ENCODE data around the gene ATP11B. TPM values are rescaled to one million over a fixed set of nuclear protein-coding genes. Genes with fewer than 3 reads are reported as not detected.
A peak's percentile ranks its signal among the peaks of the same experiment; 100 is the strongest.

ATP11B gene
- total RNA-seq, 1 experiment from 2014 or later: 70.1 TPM

- H3K27me3 ChIP-seq (replicated peaks; ENCODE audit: insufficient read depth, low read depth, low read length, poor library complexity): no peaks in the 10 kb centered on the region
- ChIA-PET POLR2A (ENCODE audit: low non-redundant PET) (no interaction called here), CTCF (no interaction called here)
- no TSS peak for BruUV-seq (replicated peaks)
- peaks cover 8% of the 10 kb centered on the region for H3K4me1 ChIP-seq (ENCODE audit: insufficient read depth, low read length, poor library complexity, severe bottlenecking)
- peak overlapping the region; percentile 47 for H3K27ac ChIP-seq (ENCODE audit: low read depth, low read length, poor library complexity, severe bottlenecking)
- DNase-seq (ENCODE audit: low spot score): no peak
- no peak overlapping the region for H3K4me3 ChIP-seq (ENCODE audit: low read depth, low read length, poor library complexity, severe bottlenecking)
- no peaks in the 10 kb centered on the region for H3K9me3 ChIP-seq (ENCODE audit: low read depth, low read length, poor library complexity, severe bottlenecking)
- H3K36me3 ChIP-seq (ENCODE audit: insufficient read depth, low read length, poor library complexity, severe bottlenecking): no peaks in the 10 kb centered on the region
- TF ChIP-seq, protein P1, sequence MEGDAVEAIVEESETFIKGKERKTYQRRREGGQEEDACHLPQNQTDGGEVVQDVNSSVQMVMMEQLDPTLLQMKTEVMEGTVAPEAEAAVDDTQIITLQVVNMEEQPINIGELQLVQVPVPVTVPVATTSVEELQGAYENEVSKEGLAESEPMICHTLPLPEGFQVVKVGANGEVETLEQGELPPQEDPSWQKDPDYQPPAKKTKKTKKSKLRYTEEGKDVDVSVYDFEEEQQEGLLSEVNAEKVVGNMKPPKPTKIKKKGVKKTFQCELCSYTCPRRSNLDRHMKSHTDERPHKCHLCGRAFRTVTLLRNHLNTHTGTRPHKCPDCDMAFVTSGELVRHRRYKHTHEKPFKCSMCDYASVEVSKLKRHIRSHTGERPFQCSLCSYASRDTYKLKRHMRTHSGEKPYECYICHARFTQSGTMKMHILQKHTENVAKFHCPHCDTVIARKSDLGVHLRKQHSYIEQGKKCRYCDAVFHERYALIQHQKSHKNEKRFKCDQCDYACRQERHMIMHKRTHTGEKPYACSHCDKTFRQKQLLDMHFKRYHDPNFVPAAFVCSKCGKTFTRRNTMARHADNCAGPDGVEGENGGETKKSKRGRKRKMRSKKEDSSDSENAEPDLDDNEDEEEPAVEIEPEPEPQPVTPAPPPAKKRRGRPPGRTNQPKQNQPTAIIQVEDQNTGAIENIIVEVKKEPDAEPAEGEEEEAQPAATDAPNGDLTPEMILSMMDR (conservative IDR thresholded peaks at IDR 0.05; ENCODE audit: low read depth, low read length): no peak
- no peak for TF ChIP-seq EZH2 (IDR thresholded peaks at IDR 0.05; ENCODE audit: borderline replicate concordance, low read depth, low read length, poor library complexity, severe bottlenecking)
- intact Hi-C loops (cut with micrococcal nuclease; ENCODE audit: unreplicated experiment): no loop called here
Observed at GRCh38 chr3:182921665-182922355, 128.5 kb downstream of the ATP11B start.

DNA sequence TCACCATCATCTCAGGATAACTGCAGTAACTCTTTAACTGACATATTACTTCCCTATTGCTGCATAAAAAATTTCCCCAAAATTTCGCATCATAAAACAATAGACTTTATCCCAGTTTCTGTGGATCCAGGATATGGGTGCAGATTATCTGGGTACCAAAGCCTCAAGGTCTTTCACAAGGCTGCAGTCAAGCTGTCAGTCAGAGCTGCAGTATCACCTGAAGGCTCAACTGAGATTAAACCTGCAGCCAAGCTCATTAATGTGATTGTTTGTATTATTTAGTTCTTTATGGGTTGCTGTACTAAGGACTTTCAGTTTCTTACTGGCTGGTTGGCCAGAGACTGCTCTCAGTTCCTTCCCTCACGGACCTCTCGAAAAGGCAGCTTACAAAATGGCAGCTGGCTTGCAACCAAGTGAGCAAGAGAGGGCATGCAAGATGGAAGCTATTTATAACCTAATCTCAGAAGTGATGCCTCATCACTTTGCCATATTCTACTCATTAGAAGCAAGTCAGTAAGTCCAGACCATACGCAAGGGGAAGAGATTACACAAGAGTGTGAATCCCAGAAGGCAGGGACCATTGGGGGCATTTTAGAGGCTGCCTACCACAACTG lies 132.1 kb downstream of the ATP11B start:
- Histone ChIP-seq H3K4me1 (ENCODE audit: insufficient read depth, low read length, poor library complexity, severe bottlenecking) (peaks cover 4% of the 10 kb centered on the region), H3K27ac (ENCODE audit: low read depth, low read length, poor library complexity, severe bottlenecking) (no peak overlapping the region), H3K9me3 (ENCODE audit: low read depth, low read length, poor library complexity, severe bottlenecking) (no peaks in the 10 kb centered on the region), H3K4me3 (ENCODE audit: low read depth, low read length, poor library complexity, severe bottlenecking) (no peak overlapping the region), H3K36me3 (ENCODE audit: insufficient read depth, low read length, poor library complexity, severe bottlenecking) (no peaks in the 10 kb centered on the region), H3K27me3 (replicated peaks; ENCODE audit: insufficient read depth, low read depth, low read length, poor library complexity) (no peaks in the 10 kb centered on the region)
- CTCF ChIA-PET: no interaction called here
- TF ChIP-seq EZH2 (IDR thresholded peaks at IDR 0.05; ENCODE audit: borderline replicate concordance, low read depth, low read length, poor library complexity, severe bottlenecking): no peak
- TF ChIP-seq, protein P1 (conservative IDR thresholded peaks at IDR 0.05; ENCODE audit: low read depth, low read length): no peak
- DNase-seq (ENCODE audit: low spot score): no peak
- POLR2A ChIA-PET (ENCODE audit: low non-redundant PET): no interaction called here
- no TSS peak for BruUV-seq (replicated peaks)
- intact Hi-C loops (cut with micrococcal nuclease; ENCODE audit: unreplicated experiment): no loop called here

- CTCF ChIA-PET: interaction anchor here (0.6 kb wide), 1 partner anchor 215 kb away, joined by 7 read pairs; no protein-coding TSS in a partner anchor
- no peak overlapping the region for H3K4me3 ChIP-seq (ENCODE audit: low read depth, low read length, poor library complexity, severe bottlenecking)
- no peaks in the 10 kb centered on the region for H3K36me3 ChIP-seq (ENCODE audit: insufficient read depth, low read length, poor library complexity, severe bottlenecking)
- H3K27me3 ChIP-seq (replicated peaks; ENCODE audit: insufficient read depth, low read depth, low read length, poor library complexity): no peaks in the 10 kb centered on the region
- POLR2A ChIA-PET (ENCODE audit: low non-redundant PET): no interaction called here
- BruUV-seq (replicated peaks): no TSS peak
- no peaks in the 10 kb centered on the region for H3K4me1 ChIP-seq (ENCODE audit: insufficient read depth, low read length, poor library complexity, severe bottlenecking)
- TF ChIP-seq, protein P1 (conservative IDR thresholded peaks at IDR 0.05; ENCODE audit: low read depth, low read length): no peak
- no peaks in the 10 kb centered on the region for H3K9me3 ChIP-seq (ENCODE audit: low read depth, low read length, poor library complexity, severe bottlenecking)
- intact Hi-C loops (cut with micrococcal nuclease; ENCODE audit: unreplicated experiment): no loop called here
- no peak overlapping the region for H3K27ac ChIP-seq (ENCODE audit: low read depth, low read length, poor library complexity, severe bottlenecking)
- DNase-seq (ENCODE audit: low spot score): no peak
Observed at GRCh38 chr3:182925944-182926337, 132.6 kb downstream of the ATP11B start.

All from A673 (cell line).